ENCODE data around the gene PARD3.

Gene PARD3

GRCh38 chr10:34183016-34183796 lies 631.9 kb downstream of the PARD3 start:
- DNase-seq (ENCODE audit: low read depth) = no peak
- TF ChIP-seq, protein P1, sequence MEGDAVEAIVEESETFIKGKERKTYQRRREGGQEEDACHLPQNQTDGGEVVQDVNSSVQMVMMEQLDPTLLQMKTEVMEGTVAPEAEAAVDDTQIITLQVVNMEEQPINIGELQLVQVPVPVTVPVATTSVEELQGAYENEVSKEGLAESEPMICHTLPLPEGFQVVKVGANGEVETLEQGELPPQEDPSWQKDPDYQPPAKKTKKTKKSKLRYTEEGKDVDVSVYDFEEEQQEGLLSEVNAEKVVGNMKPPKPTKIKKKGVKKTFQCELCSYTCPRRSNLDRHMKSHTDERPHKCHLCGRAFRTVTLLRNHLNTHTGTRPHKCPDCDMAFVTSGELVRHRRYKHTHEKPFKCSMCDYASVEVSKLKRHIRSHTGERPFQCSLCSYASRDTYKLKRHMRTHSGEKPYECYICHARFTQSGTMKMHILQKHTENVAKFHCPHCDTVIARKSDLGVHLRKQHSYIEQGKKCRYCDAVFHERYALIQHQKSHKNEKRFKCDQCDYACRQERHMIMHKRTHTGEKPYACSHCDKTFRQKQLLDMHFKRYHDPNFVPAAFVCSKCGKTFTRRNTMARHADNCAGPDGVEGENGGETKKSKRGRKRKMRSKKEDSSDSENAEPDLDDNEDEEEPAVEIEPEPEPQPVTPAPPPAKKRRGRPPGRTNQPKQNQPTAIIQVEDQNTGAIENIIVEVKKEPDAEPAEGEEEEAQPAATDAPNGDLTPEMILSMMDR (IDR thresholded peaks at IDR 0.05; ENCODE audit: control insufficient read depth, extremely low read depth, insufficient read depth) = no peak
- H3K4me3 ChIP-seq (ENCODE audit: low read depth, low read length) = no peak overlapping the region

DNA sequence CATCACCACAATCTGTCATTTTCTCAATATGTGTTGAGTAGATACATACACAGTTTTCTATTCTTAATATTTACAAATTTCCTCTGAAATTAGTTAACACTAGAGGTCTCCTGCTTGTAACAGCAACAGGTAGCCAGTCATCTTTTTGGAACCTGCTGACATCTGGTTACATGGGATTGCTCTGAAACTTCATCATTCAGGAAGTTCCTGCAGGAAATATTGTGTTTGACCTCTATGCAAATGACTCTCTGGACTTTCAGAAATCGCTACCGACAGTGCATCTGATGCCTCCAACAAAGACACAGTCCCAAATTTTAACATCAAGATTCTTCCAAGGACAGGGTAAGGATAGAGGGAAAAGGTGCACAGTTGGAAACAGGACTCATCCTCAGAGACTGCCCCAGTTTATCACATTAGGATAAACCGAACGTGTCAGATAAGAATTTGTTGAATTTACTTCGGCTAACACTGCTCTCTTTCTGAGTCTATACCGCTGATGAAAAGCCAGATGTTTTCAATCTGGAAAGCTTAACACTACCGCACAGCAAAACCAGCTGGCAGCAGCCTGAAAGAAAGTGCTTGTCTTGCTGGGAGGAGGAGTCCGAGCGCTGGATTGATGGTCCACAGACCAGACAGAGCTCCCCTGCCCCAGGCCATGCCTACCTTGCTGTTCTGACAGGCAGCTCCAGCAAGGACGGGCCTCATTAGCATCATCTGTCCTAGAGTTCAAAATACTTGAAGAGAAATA lies 633.4 kb downstream of the PARD3 start:
- no peak overlapping the region for H3K4me3 ChIP-seq (ENCODE audit: low read depth, low read length)
- no peak for DNase-seq (ENCODE audit: low read depth)

DNA sequence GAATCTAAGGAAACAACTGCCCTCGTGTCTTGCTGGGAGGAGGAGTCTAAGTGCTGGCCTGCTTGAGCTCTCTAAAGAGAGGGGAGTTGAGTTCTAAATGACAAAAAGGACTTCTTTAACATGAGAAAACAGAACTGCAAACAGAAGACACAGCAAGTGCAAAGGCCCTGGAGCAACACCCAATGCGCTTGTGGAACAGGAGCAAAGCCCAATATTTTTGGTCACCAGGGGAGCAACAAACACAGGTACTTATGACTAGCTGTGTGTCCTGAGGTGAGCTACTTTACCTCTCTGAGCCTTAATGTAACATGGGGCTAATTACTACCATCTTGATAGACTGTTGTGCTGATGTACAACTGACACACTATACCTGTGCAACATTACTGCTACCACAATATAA lies 634.3 kb downstream of the PARD3 start:
- DNase-seq (ENCODE audit: low read depth) = no peak
- H3K4me3 ChIP-seq (ENCODE audit: low read depth, low read length) = no peak overlapping the region
- TF ChIP-seq, protein P1 (IDR thresholded peaks at IDR 0.05; ENCODE audit: control insufficient read depth, extremely low read depth, insufficient read depth) = no peak

More for the DNA sequence above, 633.4 kb downstream of the PARD3 start:
- TF ChIP-seq, protein P1 (IDR thresholded peaks at IDR 0.05; ENCODE audit: control insufficient read depth, extremely low read depth, insufficient read depth) = no peak

DNA sequence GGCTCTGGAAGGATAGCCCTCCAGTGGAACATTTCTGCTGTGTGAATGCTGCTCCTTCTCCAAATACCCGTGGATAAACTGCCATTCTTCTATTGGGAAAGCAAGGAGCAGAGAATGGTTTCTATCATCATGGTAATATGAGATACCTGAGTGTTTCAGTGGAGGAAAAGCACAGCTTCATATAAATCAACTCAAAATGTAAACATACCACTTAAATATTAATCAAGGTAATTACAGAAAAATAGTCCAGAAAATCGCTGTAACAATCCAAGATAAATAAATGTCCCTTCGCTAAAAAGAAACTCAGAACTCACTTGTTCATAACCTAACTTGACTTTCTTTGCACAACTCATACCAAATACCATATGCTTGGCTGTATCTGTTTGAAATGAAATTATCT lies 635.8 kb downstream of the PARD3 start:
- no peak overlapping the region for H3K4me3 ChIP-seq (ENCODE audit: low read depth, low read length)
- no peak for DNase-seq (ENCODE audit: low read depth)
- TF ChIP-seq, protein P1 (IDR thresholded peaks at IDR 0.05; ENCODE audit: control insufficient read depth, extremely low read depth, insufficient read depth) = no peak

DNA sequence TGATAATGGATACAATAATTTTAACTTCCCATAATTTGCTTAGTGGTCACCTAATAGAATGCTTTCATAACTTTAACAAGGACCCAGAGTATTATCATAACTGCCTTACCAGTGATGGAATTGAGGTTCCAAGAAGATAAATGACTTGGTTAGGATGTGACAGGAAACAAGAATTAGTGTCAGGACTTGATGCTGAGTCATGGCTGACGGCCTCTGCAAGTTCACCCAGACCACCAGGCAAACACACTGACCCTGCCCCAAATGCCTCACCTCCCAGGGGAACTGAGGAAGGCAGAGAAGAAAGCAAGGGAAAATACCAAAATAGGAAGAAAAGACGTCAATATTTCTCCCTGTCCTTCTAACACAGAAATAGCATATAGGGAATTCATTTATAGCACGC lies 636.3 kb downstream of the PARD3 start:
- TF ChIP-seq, protein P1 (IDR thresholded peaks at IDR 0.05; ENCODE audit: control insufficient read depth, extremely low read depth, insufficient read depth) = no peak

DNA sequence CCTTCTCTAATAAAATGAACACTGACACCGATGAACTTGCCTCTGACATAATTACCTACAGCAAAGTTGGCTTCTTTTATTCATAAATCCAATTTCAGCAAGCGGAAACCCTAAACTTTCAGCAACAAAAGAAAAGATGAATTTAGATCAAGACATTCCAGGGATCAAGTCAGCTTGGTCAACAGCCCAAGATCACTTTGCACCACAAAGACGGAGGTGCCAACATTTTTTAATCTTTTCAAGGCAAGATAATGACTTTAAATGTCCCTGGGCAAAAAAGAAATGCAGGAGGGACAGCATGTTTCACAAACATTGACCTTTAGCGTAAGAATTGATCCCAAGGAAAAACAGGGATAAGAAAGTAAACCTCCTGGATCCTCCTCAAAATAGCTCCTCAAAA lies 636.9 kb downstream of the PARD3 start:
- DNase-seq (ENCODE audit: low read depth) = no peak
- no peak overlapping the region for H3K4me3 ChIP-seq (ENCODE audit: low read depth, low read length)
- TF ChIP-seq, protein P1 (IDR thresholded peaks at IDR 0.05; ENCODE audit: control insufficient read depth, extremely low read depth, insufficient read depth) = no peak

More for the DNA sequence above, 636.3 kb downstream of the PARD3 start:
- DNase-seq (ENCODE audit: low read depth) = no peak
- H3K4me3 ChIP-seq (ENCODE audit: low read depth, low read length) = no peak overlapping the region
